Activated naive CD8-positive, alpha-beta T cell treated with anti-CD3 and anti-CD28 coated beads, Interleukin-2, amount 50 U/mL, for 24 hours (primary cell): ENCODE results near the gene GMPR2.

Experiments
- ATAC-seq: fragments of 150-1000 bp; cut with Tn5 transposase; one replicate; pipeline ENCODE4 v1.10.0; 2021
- DNase-seq: peaks from one replicate; pipeline ENCODE4 v3.0.0; 2021
- H3K27ac Mint-ChIP-seq: one replicate; pipeline ENCODE4 v1.8.0; 2021; ENCODE audit warnings: mild to moderate bottlenecking, mixed read lengths
- H3K27me3 Mint-ChIP-seq: one replicate; pipeline ENCODE4 v1.8.0; 2021; ENCODE audit warnings: mixed read lengths
- H3K36me3 Mint-ChIP-seq: one replicate; pipeline ENCODE4 v1.8.0; 2021; ENCODE audit warnings: low read depth, mixed read lengths
- H3K4me1 Mint-ChIP-seq: one replicate; pipeline ENCODE4 v1.8.0; 2021; ENCODE audit warnings: mixed read lengths
- H3K4me3 Mint-ChIP-seq: one replicate; pipeline ENCODE4 v1.8.0; 2021; ENCODE audit warnings: mild to moderate bottlenecking, moderate library complexity, mixed read lengths
- H3K9me3 Mint-ChIP-seq: one replicate; pipeline ENCODE4 v1.8.0; 2021; ENCODE audit warnings: mixed read lengths

The GMPR2 gene

DNA sequence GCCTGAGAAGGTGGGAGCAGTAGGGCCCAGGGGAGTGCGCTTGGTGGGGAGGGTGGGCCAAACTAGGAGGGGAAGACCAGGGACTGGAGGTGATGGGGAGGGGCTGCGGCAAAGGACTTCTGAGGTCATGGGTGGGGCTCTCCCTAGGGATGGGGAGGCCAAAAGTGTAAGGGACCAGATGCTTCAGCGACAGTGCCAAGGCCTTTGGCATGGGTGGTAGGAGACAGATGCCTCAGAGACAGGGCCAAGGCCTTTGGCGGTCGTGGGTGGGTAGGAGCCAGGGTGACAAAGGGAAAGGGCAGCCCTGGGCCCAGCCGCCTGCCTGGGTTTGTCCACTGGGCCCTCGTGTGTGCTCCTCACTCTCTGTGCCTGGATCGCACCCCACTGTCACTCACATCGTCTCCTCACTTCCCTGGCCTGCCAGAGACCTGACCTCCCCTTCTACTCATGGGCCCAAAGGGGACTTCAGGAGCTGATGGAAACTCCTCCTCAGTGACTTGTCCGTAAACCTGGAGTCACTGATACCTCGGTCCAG, 51.8 kb downstream of the GMPR2 start:
- peaks cover 3% of the 10 kb centered on the region for H3K36me3 Mint-ChIP-seq

DNA sequence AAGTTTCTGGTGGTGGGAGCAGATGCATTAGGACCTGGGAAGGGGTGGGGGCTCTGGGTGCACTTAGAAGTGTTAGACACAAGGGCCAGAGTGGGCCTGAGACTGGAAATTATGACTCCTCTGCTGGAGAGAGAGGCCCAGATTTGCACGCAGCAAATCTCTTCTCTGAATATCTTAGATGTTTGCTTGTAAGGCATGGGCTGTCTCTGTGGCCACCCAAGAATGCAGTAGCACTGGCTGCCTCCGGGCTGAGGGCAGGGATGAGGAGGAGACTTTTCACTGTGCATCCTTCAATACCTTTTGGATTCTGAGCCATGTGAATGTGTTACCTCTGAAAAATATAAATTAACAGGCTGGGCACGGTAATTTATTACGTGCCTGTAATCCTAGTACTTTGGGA, 52.6 kb downstream of the GMPR2 start:
- peaks cover 5% of the 10 kb centered on the region for H3K36me3 Mint-ChIP-seq
- no peak for DNase-seq
- H3K4me3 Mint-ChIP-seq, result no peak overlapping the region
- H3K27me3 Mint-ChIP-seq, result peaks cover 3% of the 10 kb centered on the region
- no peak overlapping the region for H3K27ac Mint-ChIP-seq
- H3K9me3 Mint-ChIP-seq, result no peaks in the 10 kb centered on the region
- peaks cover 41% of the 10 kb centered on the region for H3K4me1 Mint-ChIP-seq
- ATAC-seq, result no peak

More for the DNA sequence above, 51.8 kb downstream of the GMPR2 start:
- ATAC-seq (no peak), DNase-seq (no peak)
- H3K4me1 Mint-ChIP-seq, result peaks cover 41% of the 10 kb centered on the region
- peaks cover 3% of the 10 kb centered on the region for H3K27me3 Mint-ChIP-seq
- H3K9me3 Mint-ChIP-seq, result no peaks in the 10 kb centered on the region
- H3K4me3 Mint-ChIP-seq, result no peak overlapping the region
- no peak overlapping the region for H3K27ac Mint-ChIP-seq

DNA sequence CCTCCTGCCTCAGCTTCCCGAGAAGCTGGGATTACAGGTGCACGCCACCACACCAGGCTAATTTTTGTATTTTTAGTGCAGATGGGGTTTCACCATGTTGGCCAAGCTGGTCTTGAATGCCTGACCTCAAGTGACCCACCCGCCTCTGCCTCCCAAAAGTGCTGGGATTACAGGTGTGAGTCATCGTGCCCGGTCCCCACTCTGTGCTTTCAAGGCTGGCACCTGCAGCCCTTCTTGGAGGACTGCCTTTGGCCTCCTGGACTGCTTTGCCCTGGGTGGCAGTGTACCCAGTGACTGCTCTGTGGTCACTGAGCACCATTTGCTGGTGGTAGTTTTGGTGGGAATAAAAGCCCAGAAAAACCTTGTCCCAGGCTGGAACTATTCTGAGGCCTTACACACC, 54.3 kb downstream of the GMPR2 start:
- DNase-seq (no peak), ATAC-seq (no peak)
- H3K27me3 Mint-ChIP-seq, result peaks cover 3% of the 10 kb centered on the region
- peaks cover 20% of the 10 kb centered on the region for H3K36me3 Mint-ChIP-seq
- no peaks in the 10 kb centered on the region for H3K9me3 Mint-ChIP-seq
- H3K4me1 Mint-ChIP-seq, result peaks cover 52% of the 10 kb centered on the region
- no peak overlapping the region for H3K4me3 Mint-ChIP-seq
- H3K27ac Mint-ChIP-seq, result no peak overlapping the region
